ENCODE measurements around the gene PDGFC. TPM values are rescaled to one million over a fixed set of nuclear protein-coding genes. Genes with fewer than 3 reads are reported as not detected.

PDGFC gene
- total RNA-seq, 2 experiments from 2014 or later, result not detected

- no peak for TF ChIP-seq EZH2phosphoT487 (IDR thresholded peaks at IDR 0.05; ENCODE audit: borderline replicate concordance, low read depth, low read length)
- TF ChIP-seq, protein P1, sequence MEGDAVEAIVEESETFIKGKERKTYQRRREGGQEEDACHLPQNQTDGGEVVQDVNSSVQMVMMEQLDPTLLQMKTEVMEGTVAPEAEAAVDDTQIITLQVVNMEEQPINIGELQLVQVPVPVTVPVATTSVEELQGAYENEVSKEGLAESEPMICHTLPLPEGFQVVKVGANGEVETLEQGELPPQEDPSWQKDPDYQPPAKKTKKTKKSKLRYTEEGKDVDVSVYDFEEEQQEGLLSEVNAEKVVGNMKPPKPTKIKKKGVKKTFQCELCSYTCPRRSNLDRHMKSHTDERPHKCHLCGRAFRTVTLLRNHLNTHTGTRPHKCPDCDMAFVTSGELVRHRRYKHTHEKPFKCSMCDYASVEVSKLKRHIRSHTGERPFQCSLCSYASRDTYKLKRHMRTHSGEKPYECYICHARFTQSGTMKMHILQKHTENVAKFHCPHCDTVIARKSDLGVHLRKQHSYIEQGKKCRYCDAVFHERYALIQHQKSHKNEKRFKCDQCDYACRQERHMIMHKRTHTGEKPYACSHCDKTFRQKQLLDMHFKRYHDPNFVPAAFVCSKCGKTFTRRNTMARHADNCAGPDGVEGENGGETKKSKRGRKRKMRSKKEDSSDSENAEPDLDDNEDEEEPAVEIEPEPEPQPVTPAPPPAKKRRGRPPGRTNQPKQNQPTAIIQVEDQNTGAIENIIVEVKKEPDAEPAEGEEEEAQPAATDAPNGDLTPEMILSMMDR (conservative IDR thresholded peaks at IDR 0.05; ENCODE audit: low read length), result no peak
- BruUV-seq (replicated peaks), result no TSS peak
Measured at GRCh38 chr4:156824451-156825060, 147.0 kb downstream of the PDGFC start.

DNA sequence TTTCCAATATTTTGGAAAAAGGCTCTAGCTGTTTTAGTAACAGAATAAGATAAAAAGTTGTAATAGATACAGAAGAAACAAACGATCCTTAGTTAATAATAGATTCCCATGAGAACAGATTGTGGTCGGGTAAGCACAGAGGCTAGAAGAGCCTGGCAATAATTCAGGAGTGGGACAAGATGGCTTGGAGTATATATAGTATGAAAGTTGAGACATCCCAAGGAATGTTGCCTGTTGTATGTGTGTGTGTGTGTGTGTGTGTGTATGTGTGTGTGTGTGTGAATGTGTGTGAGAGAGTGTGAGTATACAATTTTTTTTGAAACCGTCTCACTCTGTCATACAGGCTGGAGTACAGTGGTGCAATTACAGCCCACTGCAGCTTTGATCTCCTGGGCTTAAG, 150.7 kb downstream of the PDGFC start:
- Histone ChIP-seq H3K4me3 (ENCODE audit: low read depth, low read length, poor library complexity, severe bottlenecking) (no peak overlapping the region), H3K36me3 (ENCODE audit: insufficient read depth, low read length) (no peaks in the 10 kb centered on the region), H3K79me2 (ENCODE audit: insufficient read depth, low read depth, low read length) (no peaks in the 10 kb centered on the region), H3K4me1 (ENCODE audit: insufficient read depth, low read length, poor library complexity, severe bottlenecking) (no peaks in the 10 kb centered on the region), H2AFZ (ENCODE audit: low read length) (no peak overlapping the region), H3K9me2 (ENCODE audit: insufficient read depth, low read length) (no peaks in the 10 kb centered on the region), H4K20me1 (ENCODE audit: insufficient read depth, low read length) (no peaks in the 10 kb centered on the region), H3K9me3 (ENCODE audit: low read length) (no peaks in the 10 kb centered on the region), H3K4me2 (ENCODE audit: low read length) (no peak overlapping the region), H3K27ac (ENCODE audit: low read depth, low read length, poor library complexity, severe bottlenecking) (no peak overlapping the region)
- DNase-seq (ENCODE audit: low spot score), result no peak
- intact Hi-C loops (cut with micrococcal nuclease; ENCODE audit: unreplicated experiment), result no loop called here
- ChIA-PET POLR2A (no interaction called here), CTCF (ENCODE audit: unreplicated experiment) (no interaction called here)
- no peak for TF ChIP-seq EZH2phosphoT487 (IDR thresholded peaks at IDR 0.05; ENCODE audit: borderline replicate concordance, low read depth, low read length)
- TF ChIP-seq, protein P1 (conservative IDR thresholded peaks at IDR 0.05; ENCODE audit: low read length), result no peak
- BruUV-seq (replicated peaks), result no TSS peak

More at GRCh38 chr4:156824451-156825060, 147.0 kb downstream of the PDGFC start:
- Histone ChIP-seq H3K27ac (ENCODE audit: low read depth, low read length, poor library complexity, severe bottlenecking) (no peak overlapping the region), H4K20me1 (ENCODE audit: insufficient read depth, low read length) (no peaks in the 10 kb centered on the region), H3K9me3 (ENCODE audit: low read length) (no peaks in the 10 kb centered on the region), H3K79me2 (ENCODE audit: insufficient read depth, low read depth, low read length) (no peaks in the 10 kb centered on the region), H3K4me2 (ENCODE audit: low read length) (no peak overlapping the region), H3K4me1 (ENCODE audit: insufficient read depth, low read length, poor library complexity, severe bottlenecking) (no peaks in the 10 kb centered on the region), H3K9me2 (ENCODE audit: insufficient read depth, low read length) (no peaks in the 10 kb centered on the region), H2AFZ (ENCODE audit: low read length) (no peak overlapping the region), H3K4me3 (ENCODE audit: low read depth, low read length, poor library complexity, severe bottlenecking) (no peak overlapping the region), H3K36me3 (ENCODE audit: insufficient read depth, low read length) (no peaks in the 10 kb centered on the region)
- no peak for DNase-seq (ENCODE audit: low spot score)
- intact Hi-C loops (cut with micrococcal nuclease; ENCODE audit: unreplicated experiment), result no loop called here
- POLR2A ChIA-PET, result no interaction called here
- CTCF ChIA-PET (ENCODE audit: unreplicated experiment), result no interaction called here

DNA sequence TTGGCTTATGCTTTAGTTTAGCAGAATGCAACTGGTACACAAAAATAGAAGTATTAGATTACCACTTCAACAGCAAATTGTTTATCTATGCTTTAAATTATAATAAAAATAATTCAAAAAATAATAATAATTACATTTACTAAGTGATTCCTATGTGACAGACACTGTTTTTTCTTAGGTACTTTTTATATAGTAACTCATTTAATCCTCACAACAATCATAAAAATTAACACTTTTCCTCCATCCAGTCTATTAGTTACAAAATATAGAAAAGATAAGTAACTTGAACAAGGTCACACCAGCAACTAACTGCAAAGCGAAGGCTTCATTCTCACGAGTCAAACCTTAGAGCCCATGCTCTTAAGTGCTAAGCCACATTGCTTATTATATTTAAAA, 155.2 kb downstream of the PDGFC start:
- intact Hi-C loops (cut with micrococcal nuclease; ENCODE audit: unreplicated experiment), result no loop called here
- H3K36me3 ChIP-seq (ENCODE audit: insufficient read depth, low read length), result no peaks in the 10 kb centered on the region
- CTCF ChIA-PET (ENCODE audit: unreplicated experiment), result no interaction called here
- no peak for TF ChIP-seq EZH2phosphoT487 (IDR thresholded peaks at IDR 0.05; ENCODE audit: borderline replicate concordance, low read depth, low read length)
- TF ChIP-seq, protein P1 (conservative IDR thresholded peaks at IDR 0.05; ENCODE audit: low read length), result no peak
- no TSS peak for BruUV-seq (replicated peaks)
- H2AFZ ChIP-seq (ENCODE audit: low read length), result no peak overlapping the region
- no peak overlapping the region for H3K4me3 ChIP-seq (ENCODE audit: low read depth, low read length, poor library complexity, severe bottlenecking)
- no peak for DNase-seq (ENCODE audit: low spot score)
- H3K9me2 ChIP-seq (ENCODE audit: insufficient read depth, low read length), result no peaks in the 10 kb centered on the region
- H3K4me1 ChIP-seq (ENCODE audit: insufficient read depth, low read length, poor library complexity, severe bottlenecking), result no peaks in the 10 kb centered on the region
- H3K27ac ChIP-seq (ENCODE audit: low read depth, low read length, poor library complexity, severe bottlenecking), result no peak overlapping the region
- H3K79me2 ChIP-seq (ENCODE audit: insufficient read depth, low read depth, low read length), result no peaks in the 10 kb centered on the region
- no peak overlapping the region for H3K4me2 ChIP-seq (ENCODE audit: low read length)
- POLR2A ChIA-PET, result no interaction called here
- H3K9me3 ChIP-seq (ENCODE audit: low read length), result no peaks in the 10 kb centered on the region
- no peaks in the 10 kb centered on the region for H4K20me1 ChIP-seq (ENCODE audit: insufficient read depth, low read length)

Data from OCI-LY7 (cell line).